Epithelial cell of proximal tubule (primary cell): ENCODE results near the gene LRRFIP2. TPM values are rescaled to one million over a fixed set of nuclear protein-coding genes. Genes with fewer than 3 reads are reported as not detected.

Experiments
- DNase-seq: peaks from one replicate; pipeline ENCODE4 v3.0.0-alpha.2; 2011; ENCODE audit warnings: low read depth
- H3K4me3 ChIP-seq: 2 replicates; pipeline ENCODE4 v1.5.1; 2011; ENCODE audit warnings: low read depth, mild to moderate bottlenecking, low read length
- CTCF ChIP-seq: conservative IDR thresholded peaks from 2 replicates; pipeline ENCODE4 v1.5.1; 2012; ENCODE audit warnings: low read depth, mild to moderate bottlenecking, low read length
- total RNA-seq: library from RNA; depleted of rRNA; stranded (reverse); fragments of >200 nt; gene quantifications from 2 replicates; pipeline ENCODE4 v1.2.3, GENCODE V29; 2015

Gene LRRFIP2
- total RNA-seq, 1 donor from 2014 or later: 69.6 TPM

- no peak for TF ChIP-seq CTCF
- no peak overlapping the region for H3K4me3 ChIP-seq
- DNase-seq: no peak
Measured at GRCh38 chr3:37189109-37189508, 14.7 kb upstream of the LRRFIP2 start.

DNA sequence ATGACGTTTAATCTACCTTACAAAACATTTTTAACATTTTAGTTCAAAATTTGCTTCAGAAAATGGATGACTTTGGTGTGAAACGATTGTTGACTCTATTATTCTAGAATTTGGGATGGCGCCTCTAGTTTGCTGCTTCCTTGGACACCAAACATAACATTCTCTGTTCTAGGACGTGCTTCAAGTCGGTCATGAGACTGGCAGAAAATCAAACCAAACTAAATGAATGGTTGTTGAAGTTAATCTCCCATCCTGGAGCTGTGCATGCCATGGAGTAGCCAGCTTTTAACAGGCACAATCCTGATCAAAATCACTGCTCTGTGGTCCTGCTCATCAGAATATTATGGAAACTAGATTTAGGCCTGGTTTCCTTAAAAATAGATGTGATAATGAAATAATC, 9.6 kb upstream of the LRRFIP2 start:
- TF ChIP-seq CTCF: no peak
- DNase-seq: no peak
- H3K4me3 ChIP-seq: no peak overlapping the region

GRCh38 chr3:37183375-37183831, 9.0 kb upstream of the LRRFIP2 start:
- no peak for TF ChIP-seq CTCF
- H3K4me3 ChIP-seq: no peak overlapping the region
- DNase-seq: peak; percentile 64

DNA sequence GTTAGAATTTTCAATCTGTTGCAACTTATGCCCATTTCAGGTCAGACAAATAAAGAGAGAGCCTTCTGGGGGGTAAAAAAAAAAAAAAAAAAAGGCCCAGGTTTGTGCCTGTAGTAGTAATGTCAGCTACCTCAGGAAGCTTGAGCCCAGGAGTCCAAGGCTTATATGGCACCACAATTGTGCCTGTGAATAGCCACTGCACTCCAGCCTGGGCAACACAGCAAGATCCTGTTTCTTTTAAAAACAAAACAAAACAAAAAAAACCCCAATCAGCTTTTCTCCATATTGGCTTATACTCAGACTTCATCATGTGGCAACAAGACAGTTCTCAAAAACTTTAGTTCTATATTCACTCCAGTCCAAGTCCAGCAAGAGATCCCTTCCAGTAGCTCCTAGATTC, 8.4 kb upstream of the LRRFIP2 start:
- no peak for TF ChIP-seq CTCF

GRCh38 chr3:37181756-37182155, 7.4 kb upstream of the LRRFIP2 start:
- no peak for DNase-seq
- no peak for TF ChIP-seq CTCF
- H3K4me3 ChIP-seq: no peak overlapping the region

More for the DNA sequence above, 8.4 kb upstream of the LRRFIP2 start:
- no peak overlapping the region for H3K4me3 ChIP-seq
- DNase-seq: no peak

- TF ChIP-seq CTCF: no peak
- no peak for DNase-seq
- H3K4me3 ChIP-seq: no peak overlapping the region
Measured at GRCh38 chr3:37179144-37179967, 5.0 kb upstream of the LRRFIP2 start.

DNA sequence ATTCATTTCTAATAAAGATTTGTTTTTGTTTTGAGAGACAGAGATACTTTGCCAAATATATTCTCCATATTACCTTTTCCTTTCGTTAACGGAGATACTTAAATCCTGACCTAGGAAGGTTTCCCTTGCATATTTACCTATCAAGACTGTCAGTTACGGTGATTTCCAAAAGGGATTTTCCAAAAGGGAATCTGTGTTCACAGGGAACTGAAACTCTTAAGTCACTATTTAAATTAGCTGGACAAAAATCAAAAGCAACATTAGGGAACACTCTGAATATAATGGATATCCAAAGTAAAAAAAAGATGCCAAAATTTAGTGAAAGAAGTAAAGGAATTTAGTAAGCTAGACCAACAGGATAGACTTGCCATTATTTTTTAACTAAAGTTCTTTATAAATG, 576 bp downstream of the LRRFIP2 start:
- no peak for TF ChIP-seq CTCF
- H3K4me3 ChIP-seq: peak overlapping the region; percentile 87
- no peak for DNase-seq
